WI38 (cell line): ENCODE measurements around the gene ARHGAP26.

Experiments used
- H3K4me3 ChIP-seq: 2 replicates; pipeline ENCODE4 v1.5.1; 2011; ENCODE audit warnings: low read depth, mild to moderate bottlenecking, control low read depth, low read length
- TF ChIP-seq, protein P1 (sequence below): IDR thresholded peaks from 2 replicates; pipeline ENCODE4 v1.5.1; 2012; ENCODE audit warnings: low read depth, mild to moderate bottlenecking, control low read depth, low read length

The ARHGAP26 gene

DNA sequence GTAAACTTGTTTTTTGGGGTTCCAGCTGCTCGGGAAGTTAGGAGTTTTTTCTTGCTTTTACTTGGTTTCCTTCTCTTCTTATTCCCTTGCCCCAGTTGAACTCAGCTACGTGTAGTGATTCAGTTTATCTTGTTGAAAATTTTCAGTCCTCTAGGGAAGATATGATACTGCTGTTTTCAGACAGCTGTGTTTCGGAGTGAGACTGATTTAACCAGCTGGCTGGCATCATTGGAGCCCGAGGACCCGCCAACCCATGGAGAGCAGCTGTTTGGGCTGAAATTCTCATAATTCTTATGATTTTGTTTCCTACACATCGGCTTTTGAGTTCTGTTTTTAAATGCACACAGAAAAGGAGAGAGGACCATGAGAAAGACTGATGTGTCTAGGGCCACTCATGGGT, 361.8 kb downstream of the ARHGAP26 start:
- TF ChIP-seq, protein P1, sequence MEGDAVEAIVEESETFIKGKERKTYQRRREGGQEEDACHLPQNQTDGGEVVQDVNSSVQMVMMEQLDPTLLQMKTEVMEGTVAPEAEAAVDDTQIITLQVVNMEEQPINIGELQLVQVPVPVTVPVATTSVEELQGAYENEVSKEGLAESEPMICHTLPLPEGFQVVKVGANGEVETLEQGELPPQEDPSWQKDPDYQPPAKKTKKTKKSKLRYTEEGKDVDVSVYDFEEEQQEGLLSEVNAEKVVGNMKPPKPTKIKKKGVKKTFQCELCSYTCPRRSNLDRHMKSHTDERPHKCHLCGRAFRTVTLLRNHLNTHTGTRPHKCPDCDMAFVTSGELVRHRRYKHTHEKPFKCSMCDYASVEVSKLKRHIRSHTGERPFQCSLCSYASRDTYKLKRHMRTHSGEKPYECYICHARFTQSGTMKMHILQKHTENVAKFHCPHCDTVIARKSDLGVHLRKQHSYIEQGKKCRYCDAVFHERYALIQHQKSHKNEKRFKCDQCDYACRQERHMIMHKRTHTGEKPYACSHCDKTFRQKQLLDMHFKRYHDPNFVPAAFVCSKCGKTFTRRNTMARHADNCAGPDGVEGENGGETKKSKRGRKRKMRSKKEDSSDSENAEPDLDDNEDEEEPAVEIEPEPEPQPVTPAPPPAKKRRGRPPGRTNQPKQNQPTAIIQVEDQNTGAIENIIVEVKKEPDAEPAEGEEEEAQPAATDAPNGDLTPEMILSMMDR, result no peak
- no peak overlapping the region for H3K4me3 ChIP-seq

DNA sequence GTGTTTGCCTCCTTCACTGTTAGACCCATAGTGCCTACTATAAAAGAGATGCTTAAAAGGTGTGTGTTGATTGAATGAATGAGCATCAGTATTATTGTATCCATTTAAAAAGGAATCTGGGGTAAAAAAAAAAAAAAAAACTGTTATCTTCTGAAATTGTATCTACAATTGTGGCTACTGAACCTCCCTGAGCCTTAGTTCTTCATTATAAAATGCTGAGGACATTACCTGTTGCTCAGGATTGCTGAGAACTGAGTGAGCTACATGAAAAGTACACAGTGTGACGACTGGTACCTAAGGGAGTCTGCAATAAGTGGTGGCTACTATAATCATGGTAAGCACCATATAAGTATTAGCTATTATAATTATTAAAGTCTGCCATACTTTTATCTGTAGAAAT, 362.6 kb downstream of the ARHGAP26 start:
- H3K4me3 ChIP-seq, result no peak overlapping the region
- TF ChIP-seq, protein P1, result no peak

GRCh38 chr5:143133721-143134120, 363.5 kb downstream of the ARHGAP26 start:
- no peak overlapping the region for H3K4me3 ChIP-seq
- TF ChIP-seq, protein P1, result no peak

- no peak overlapping the region for H3K4me3 ChIP-seq
- TF ChIP-seq, protein P1, result no peak
These were observed 364.1 kb downstream of the ARHGAP26 start for GRCh38 chr5:143134269-143134668.

DNA sequence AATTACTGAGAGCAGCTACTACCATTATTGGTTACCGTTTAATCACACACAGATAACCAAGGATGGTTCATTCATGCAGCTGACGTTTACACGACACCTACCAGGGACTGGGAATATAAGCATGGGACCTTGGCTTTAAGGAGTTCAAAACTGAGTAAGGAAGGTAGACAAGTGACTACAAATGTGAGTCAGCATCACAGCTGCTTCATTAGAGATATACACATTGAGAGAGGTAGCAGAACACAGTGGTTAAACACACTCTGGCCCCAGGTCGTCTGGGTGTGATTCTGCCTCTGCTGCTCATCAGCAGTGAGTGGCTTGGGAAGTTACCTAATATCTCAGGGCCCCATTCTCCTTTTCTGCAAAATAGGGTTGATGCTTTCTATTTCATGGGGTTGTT, 364.7 kb downstream of the ARHGAP26 start:
- no peak overlapping the region for H3K4me3 ChIP-seq
- TF ChIP-seq, protein P1, result no peak

DNA sequence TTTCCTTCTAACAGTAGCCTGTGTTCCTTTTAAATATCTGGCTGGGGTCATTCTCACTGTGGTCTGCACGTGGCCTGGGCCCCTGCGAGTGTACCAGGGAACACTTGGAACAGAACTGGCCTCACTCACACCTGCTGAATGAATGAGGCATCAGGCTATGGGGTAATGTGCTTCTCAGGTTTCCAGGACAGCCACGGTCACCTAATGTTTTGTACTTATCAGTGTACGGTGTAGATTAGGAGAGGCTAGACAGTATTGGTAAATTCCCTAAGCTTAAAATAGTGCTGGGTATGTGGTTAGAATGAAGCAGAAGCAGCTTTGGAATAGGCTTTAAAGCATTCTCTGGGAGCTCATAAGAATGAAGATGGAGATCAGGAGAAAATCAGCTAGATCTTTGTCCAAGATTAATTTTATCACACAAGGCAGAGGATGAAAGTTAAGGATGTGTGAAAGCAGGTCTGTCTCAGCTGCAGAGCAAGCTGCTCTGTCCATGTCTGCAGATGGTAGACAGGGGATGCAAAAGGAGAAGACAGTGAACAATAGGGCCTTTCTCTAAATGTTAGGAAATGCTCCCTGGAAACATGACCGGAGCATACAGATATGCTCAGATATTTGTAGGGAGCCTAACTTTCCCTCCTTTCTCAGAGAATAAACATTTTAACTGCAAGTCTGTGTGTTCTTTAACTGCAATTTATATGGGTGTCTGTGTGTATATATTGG, 365.8 kb downstream of the ARHGAP26 start:
- no peak overlapping the region for H3K4me3 ChIP-seq
- TF ChIP-seq, protein P1, result no peak

GRCh38 chr5:143138839-143139238, 368.7 kb downstream of the ARHGAP26 start:
- TF ChIP-seq, protein P1, result no peak
- H3K4me3 ChIP-seq, result no peak overlapping the region
